WERI-Rb-1 (cell line): ENCODE measurements around the gene DOCK11.

Experiments used
- DNase-seq: peaks from one replicate; pipeline ENCODE4 v3.0.0-alpha.2; 2020
- H3K27ac ChIP-seq: fragments of 250-450 bp; sonication (Bioruptor Pico); 2 replicates; pipeline ENCODE4 v1.5.1; 2020; ENCODE audit warnings: mild to moderate bottlenecking, moderate library complexity
- H3K27me3 ChIP-seq: fragments of 250-450 bp; sonication (Bioruptor Pico); 2 replicates; pipeline ENCODE4 v1.5.1; 2021; ENCODE audit warnings: mild to moderate bottlenecking, low read depth, moderate library complexity; ENCODE audit not compliant: insufficient read depth, severe bottlenecking
- H3K36me3 ChIP-seq: fragments of 250-450 bp; sonication (Bioruptor Pico); 2 replicates; pipeline ENCODE4 v1.5.1; 2020; ENCODE audit warnings: mild to moderate bottlenecking, moderate library complexity
- H3K4me3 ChIP-seq: 2 replicates; pipeline ENCODE4 v1.5.1; 2011; ENCODE audit warnings: low read depth, mild to moderate bottlenecking, control low read depth, low read length
- H3K9me3 ChIP-seq: fragments of 250-450 bp; sonication (Bioruptor Pico); 2 replicates; pipeline ENCODE4 v1.5.1; 2021; ENCODE audit warnings: mild to moderate bottlenecking, moderate library complexity; ENCODE audit not compliant: severe bottlenecking
- TF ChIP-seq, protein P1 (sequence below): IDR thresholded peaks from 2 replicates; pipeline ENCODE4 v1.5.1; 2011; ENCODE audit warnings: low read depth, mild to moderate bottlenecking, control low read depth, inconsistent platforms, low read length

Gene DOCK11

DNA sequence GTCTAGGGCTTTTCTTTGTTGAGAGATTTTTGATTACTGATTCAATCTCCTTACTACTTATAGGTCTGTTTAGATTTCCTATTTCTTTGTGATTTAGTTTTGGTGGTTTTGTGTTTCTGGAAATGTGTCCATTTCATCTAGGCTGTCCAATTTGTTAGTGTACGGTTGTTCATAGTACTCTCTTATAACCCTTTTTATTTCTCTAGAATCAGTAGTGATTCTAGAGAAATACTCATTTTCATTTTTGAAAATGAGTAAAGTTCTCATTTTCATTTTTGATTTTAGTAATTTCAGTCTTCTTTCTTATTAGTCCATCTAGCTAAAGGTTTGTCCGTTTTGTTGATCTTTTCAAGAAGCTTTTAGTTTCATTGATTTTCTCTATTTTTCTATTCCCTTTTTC lies 239.3 kb downstream of the DOCK11 start:
- no peak for DNase-seq
- Histone ChIP-seq H3K27ac (no peak overlapping the region), H3K4me3 (no peak overlapping the region), H3K9me3 (peaks cover 4% of the 10 kb centered on the region), H3K36me3 (no peaks in the 10 kb centered on the region), H3K27me3 (no peaks in the 10 kb centered on the region)
- TF ChIP-seq, protein P1, sequence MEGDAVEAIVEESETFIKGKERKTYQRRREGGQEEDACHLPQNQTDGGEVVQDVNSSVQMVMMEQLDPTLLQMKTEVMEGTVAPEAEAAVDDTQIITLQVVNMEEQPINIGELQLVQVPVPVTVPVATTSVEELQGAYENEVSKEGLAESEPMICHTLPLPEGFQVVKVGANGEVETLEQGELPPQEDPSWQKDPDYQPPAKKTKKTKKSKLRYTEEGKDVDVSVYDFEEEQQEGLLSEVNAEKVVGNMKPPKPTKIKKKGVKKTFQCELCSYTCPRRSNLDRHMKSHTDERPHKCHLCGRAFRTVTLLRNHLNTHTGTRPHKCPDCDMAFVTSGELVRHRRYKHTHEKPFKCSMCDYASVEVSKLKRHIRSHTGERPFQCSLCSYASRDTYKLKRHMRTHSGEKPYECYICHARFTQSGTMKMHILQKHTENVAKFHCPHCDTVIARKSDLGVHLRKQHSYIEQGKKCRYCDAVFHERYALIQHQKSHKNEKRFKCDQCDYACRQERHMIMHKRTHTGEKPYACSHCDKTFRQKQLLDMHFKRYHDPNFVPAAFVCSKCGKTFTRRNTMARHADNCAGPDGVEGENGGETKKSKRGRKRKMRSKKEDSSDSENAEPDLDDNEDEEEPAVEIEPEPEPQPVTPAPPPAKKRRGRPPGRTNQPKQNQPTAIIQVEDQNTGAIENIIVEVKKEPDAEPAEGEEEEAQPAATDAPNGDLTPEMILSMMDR, result no peak
